Measurements from ENCODE around the gene ECI1. TPM values are rescaled to one million over a fixed set of nuclear protein-coding genes. Genes with fewer than 3 reads are reported as not detected.

Gene ECI1
- total and polyA plus RNA-seq, 2 of the 13 experiments (the other 11 are each of a cell fraction or from before 2014, with no cell fraction given) = 82.0 to 102 TPM

GRCh38 chr16:2236337-2237101, 14.9 kb downstream of the ECI1 start, which contains the start of gene DNASE1L2 (continued):
- TF ChIP-seq, protein P1, sequence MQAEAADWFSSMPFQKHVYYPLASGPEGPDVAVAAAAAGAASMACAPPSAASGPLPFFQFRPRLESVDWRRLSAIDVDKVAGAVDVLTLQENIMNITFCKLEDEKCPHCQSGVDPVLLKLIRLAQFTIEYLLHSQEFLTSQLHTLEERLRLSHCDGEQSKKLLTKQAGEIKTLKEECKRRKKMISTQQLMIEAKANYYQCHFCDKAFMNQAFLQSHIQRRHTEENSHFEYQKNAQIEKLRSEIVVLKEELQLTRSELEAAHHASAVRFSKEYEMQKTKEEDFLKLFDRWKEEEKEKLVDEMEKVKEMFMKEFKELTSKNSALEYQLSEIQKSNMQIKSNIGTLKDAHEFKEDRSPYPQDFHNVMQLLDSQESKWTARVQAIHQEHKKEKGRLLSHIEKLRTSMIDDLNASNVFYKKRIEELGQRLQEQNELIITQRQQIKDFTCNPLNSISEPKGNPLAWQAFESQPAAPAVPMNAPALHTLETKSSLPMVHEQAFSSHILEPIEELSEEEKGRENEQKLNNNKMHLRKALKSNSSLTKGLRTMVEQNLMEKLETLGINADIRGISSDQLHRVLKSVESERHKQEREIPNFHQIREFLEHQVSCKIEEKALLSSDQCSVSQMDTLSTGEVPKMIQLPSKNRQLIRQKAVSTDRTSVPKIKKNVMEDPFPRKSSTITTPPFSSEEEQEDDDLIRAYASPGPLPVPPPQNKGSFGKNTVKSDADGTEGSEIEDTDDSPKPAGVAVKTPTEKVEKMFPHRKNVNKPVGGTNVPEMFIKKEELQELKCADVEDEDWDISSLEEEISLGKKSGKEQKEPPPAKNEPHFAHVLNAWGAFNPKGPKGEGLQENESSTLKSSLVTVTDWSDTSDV (CRISPR knock-in tag; IDR thresholded peaks at IDR 0.05) = 0 out of 2 replicates have a peak, but pooled peaks have one; percentile 33
- TF ChIP-seq ZGPAT (CRISPR knock-in tag; IDR thresholded peaks at IDR 0.05) (no peak), ZNF891 (CRISPR knock-in tag; IDR thresholded peaks at IDR 0.05) (no peak), ZNF772 (CRISPR knock-in tag; IDR thresholded peaks at IDR 0.05) (no peak), HOXD1 (CRISPR knock-in tag; IDR thresholded peaks at IDR 0.05) (no peak), ZNF12 (CRISPR knock-in tag; IDR thresholded peaks at IDR 0.05) (no peak), SRY (CRISPR knock-in tag; IDR thresholded peaks at IDR 0.05) (0 out of 2 replicates have a peak, but pooled peaks have one; percentile 35), HINFP (CRISPR knock-in tag; IDR thresholded peaks at IDR 0.05; ENCODE audit: low read depth) (no peak), CENPX (CRISPR knock-in tag; IDR thresholded peaks at IDR 0.05) (no peak), MTA3 (CRISPR knock-in tag; IDR thresholded peaks at IDR 0.05) (no peak), PAWR (CRISPR knock-in tag; IDR thresholded peaks at IDR 0.05; ENCODE audit: borderline replicate concordance) (no peak), AGO2 (optimal IDR thresholded peaks at IDR 0.05; ENCODE audit: low read depth, low read length) (peak; percentile 75), RBFOX2 (IDR thresholded peaks at IDR 0.05; ENCODE audit: low read depth, low read length) (0 out of 2 replicates have a peak, but pooled peaks have one; percentile 20)
- TF ChIP-seq, protein P2, sequence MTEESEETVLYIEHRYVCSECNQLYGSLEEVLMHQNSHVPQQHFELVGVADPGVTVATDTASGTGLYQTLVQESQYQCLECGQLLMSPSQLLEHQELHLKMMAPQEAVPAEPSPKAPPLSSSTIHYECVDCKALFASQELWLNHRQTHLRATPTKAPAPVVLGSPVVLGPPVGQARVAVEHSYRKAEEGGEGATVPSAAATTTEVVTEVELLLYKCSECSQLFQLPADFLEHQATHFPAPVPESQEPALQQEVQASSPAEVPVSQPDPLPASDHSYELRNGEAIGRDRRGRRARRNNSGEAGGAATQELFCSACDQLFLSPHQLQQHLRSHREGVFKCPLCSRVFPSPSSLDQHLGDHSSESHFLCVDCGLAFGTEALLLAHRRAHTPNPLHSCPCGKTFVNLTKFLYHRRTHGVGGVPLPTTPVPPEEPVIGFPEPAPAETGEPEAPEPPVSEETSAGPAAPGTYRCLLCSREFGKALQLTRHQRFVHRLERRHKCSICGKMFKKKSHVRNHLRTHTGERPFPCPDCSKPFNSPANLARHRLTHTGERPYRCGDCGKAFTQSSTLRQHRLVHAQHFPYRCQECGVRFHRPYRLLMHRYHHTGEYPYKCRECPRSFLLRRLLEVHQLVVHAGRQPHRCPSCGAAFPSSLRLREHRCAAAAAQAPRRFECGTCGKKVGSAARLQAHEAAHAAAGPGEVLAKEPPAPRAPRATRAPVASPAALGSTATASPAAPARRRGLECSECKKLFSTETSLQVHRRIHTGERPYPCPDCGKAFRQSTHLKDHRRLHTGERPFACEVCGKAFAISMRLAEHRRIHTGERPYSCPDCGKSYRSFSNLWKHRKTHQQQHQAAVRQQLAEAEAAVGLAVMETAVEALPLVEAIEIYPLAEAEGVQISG (CRISPR knock-in tag; IDR thresholded peaks at IDR 0.05) = 0 out of 2 replicates have a peak, but pooled peaks have one; percentile 25
- TF ChIP-seq, protein P3, sequence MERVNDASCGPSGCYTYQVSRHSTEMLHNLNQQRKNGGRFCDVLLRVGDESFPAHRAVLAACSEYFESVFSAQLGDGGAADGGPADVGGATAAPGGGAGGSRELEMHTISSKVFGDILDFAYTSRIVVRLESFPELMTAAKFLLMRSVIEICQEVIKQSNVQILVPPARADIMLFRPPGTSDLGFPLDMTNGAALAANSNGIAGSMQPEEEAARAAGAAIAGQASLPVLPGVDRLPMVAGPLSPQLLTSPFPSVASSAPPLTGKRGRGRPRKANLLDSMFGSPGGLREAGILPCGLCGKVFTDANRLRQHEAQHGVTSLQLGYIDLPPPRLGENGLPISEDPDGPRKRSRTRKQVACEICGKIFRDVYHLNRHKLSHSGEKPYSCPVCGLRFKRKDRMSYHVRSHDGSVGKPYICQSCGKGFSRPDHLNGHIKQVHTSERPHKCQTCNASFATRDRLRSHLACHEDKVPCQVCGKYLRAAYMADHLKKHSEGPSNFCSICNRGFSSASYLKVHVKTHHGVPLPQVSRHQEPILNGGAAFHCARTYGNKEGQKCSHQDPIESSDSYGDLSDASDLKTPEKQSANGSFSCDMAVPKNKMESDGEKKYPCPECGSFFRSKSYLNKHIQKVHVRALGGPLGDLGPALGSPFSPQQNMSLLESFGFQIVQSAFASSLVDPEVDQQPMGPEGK (CRISPR knock-in tag; IDR thresholded peaks at IDR 0.05) = peak; percentile 32

Measured in HepG2 (cell line).